DOHH2 (cell line): ENCODE measurements around the gene PROB1.

Experiments
- CTCF ChIP-seq: fragments of 200-600 bp; sonication (generic); IDR thresholded peaks from one replicate; pipeline ENCODE4 v1.5.1; 2014; ENCODE audit warnings: antibody characterized with exemption, mild to moderate bottlenecking, low read depth, low read length; ENCODE audit not compliant: poor library complexity, severe bottlenecking
- EZH2phosphoT487 ChIP-seq: fragments of 200-600 bp; sonication (generic); IDR thresholded peaks from 2 replicates; pipeline ENCODE4 v1.6.1; 2017; ENCODE audit warnings: borderline replicate concordance, mild to moderate bottlenecking, antibody characterized with exemption, low read length, moderate library complexity, mixed read lengths

- TF ChIP-seq CTCF (peak; percentile 37), EZH2phosphoT487 (no peak)
Observed at GRCh38 chr5:139385061-139386049, 9.5 kb downstream of the PROB1 start.
